Calu3 (cell line): ENCODE results near the gene WASF2. TPM values are rescaled to one million over a fixed set of nuclear protein-coding genes. Genes with fewer than 3 reads are reported as not detected.

Experiments used
- BruUV-seq: library from RNA; stranded (reverse); fragments of 400-500 nt; replicated peaks from 2 replicates; lab custom pipeline; 2021; lab: Mats Ljungman, UMichigan
- CTCF ChIA-PET: fragments of 300-600 bp; sonication (Branson Sonifier 250); formaldehyde crosslinking; loops from one replicate; lab custom pipeline; 2022; ENCODE audit warnings: antibody characterized with exemption; lab: Charles Lee
- DNase-seq: peaks from one replicate; pipeline ENCODE4 v3.0.0; 2022
- H3K27ac Mint-ChIP-seq: one replicate; pipeline ENCODE4 v1.8.0; 2022; ENCODE audit warnings: mixed read lengths; ENCODE audit not compliant: unreplicated experiment
- H3K27me3 Mint-ChIP-seq: one replicate; pipeline ENCODE4 v1.8.0; 2022; ENCODE audit warnings: mixed read lengths; ENCODE audit not compliant: unreplicated experiment
- H3K36me3 Mint-ChIP-seq: one replicate; pipeline ENCODE4 v1.8.0; 2022; ENCODE audit warnings: mild to moderate bottlenecking, moderate library complexity, mixed read lengths; ENCODE audit not compliant: insufficient read depth, unreplicated experiment
- H3K4me1 Mint-ChIP-seq: one replicate; pipeline ENCODE4 v1.8.0; 2022; ENCODE audit warnings: mild to moderate bottlenecking, low read depth, mixed read lengths; ENCODE audit not compliant: unreplicated experiment
- H3K4me3 Mint-ChIP-seq: one replicate; pipeline ENCODE4 v1.8.0; 2022; ENCODE audit warnings: mild to moderate bottlenecking, low read depth, moderate library complexity, mixed read lengths; ENCODE audit not compliant: unreplicated experiment
- H3K9me3 Mint-ChIP-seq: one replicate; pipeline ENCODE4 v1.8.0; 2022; ENCODE audit warnings: low read depth, mixed read lengths; ENCODE audit not compliant: unreplicated experiment
- CTCF ChIP-seq: fragments of 200-600 bp; IDR thresholded peaks from one replicate; pipeline ENCODE4 v1.8.0; 2022; ENCODE audit warnings: antibody characterized with exemption; ENCODE audit not compliant: unreplicated experiment
- intact Hi-C: fragments of 100-400 bp; cut with micrococcal nuclease; formaldehyde crosslinking; loops from one replicate; pipeline ENCODE4 v1.10.0; 2022; ENCODE audit not compliant: unreplicated experiment
- total RNA-seq: library from RNA; stranded (reverse); gene quantifications from 2 replicates; pipeline ENCODE4 v1.2.3, GENCODE V29; 2022

The WASF2 gene
- total RNA-seq, 1 experiment from 2014 or later, result 79.5 TPM

DNA sequence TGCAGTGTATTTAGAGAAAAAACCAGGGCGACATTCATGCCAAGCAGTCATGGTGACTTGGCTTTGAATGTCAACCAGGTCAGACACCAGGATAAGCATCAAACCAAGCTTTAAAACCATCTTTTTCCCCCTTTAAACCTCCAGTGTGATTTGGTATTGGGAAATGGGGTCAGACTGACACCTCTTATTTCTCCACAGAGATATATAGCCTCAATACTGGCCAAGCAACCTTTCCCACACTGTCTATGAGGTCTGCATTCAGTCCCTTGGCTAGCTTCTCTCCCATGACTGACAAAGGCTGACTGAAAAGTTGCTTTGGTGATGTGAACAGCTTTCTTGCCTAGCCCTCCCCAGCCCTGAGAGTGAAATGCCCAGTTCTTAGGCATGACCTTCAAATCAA is 75.9 kb downstream of the WASF2 start:
- no peaks in the 10 kb centered on the region for H3K9me3 Mint-ChIP-seq
- intact Hi-C loops, result no loop called here
- no TSS peak for BruUV-seq
- DNase-seq, result no peak
- no peak overlapping the region for H3K27ac Mint-ChIP-seq
- H3K27me3 Mint-ChIP-seq, result no peaks in the 10 kb centered on the region
- TF ChIP-seq CTCF, result no peak
- CTCF ChIA-PET, result interaction anchor here (0.6 to 1.1 kb wide), 2 partner anchors 8 to 374 kb away, joined by 3 to 4 read pairs; no protein-coding TSS in a partner anchor
- peaks cover 11% of the 10 kb centered on the region for H3K4me1 Mint-ChIP-seq
- H3K4me3 Mint-ChIP-seq, result no peak overlapping the region
- H3K36me3 Mint-ChIP-seq, result peaks cover 24% of the 10 kb centered on the region

DNA sequence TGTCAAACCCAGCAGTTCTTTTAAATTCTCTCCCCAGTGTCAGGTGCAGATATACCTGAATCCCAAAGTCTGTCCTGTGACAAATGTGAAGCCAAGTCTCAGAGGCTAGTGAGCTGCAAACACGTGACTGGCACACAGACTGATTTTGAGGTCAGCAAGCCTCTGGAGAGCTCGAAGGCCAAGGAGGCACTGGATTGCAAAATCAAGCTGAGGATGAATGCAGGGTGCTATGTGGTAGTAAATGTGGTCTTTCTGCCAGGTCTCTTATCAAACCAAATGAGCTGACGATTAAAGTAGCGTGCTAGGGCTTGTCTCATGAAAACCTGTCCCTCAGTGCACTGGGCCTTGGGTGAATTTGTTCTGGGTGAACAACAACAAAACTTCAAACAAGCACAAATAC is 77.0 kb downstream of the WASF2 start:
- Mint-ChIP-seq H3K4me3 (no peak overlapping the region), H3K36me3 (peaks cover 30% of the 10 kb centered on the region), H3K4me1 (peaks cover 1% of the 10 kb centered on the region), H3K9me3 (no peaks in the 10 kb centered on the region), H3K27me3 (no peaks in the 10 kb centered on the region), H3K27ac (no peak overlapping the region)
- no TSS peak for BruUV-seq
- intact Hi-C loops, result no loop called here
- TF ChIP-seq CTCF, result no peak
- CTCF ChIA-PET, result no interaction called here
- no peak for DNase-seq

DNA sequence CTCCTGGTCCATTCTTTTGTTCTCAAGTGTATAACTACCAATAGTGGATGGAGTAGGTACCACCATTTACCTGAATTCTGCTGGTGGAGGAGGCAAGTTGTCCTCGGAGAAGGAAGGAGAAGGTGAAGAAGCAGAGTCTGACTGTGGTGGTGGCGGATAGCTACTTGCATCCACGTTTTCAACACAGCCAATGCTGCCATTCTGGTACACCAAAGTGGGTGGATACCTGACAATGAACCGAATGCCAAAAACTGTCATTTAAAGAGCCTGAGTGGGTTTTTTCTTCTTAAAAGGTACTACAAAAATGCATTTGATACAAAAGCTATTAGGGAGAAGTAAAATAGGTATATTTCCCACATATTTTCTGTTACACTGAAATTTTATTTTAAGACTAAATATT is 77.5 kb downstream of the WASF2 start:
- H3K4me3 Mint-ChIP-seq, result no peak overlapping the region
- peaks cover 33% of the 10 kb centered on the region for H3K36me3 Mint-ChIP-seq
- no TSS peak for BruUV-seq
- no peak overlapping the region for H3K27ac Mint-ChIP-seq
- no peaks in the 10 kb centered on the region for H3K9me3 Mint-ChIP-seq
- no peaks in the 10 kb centered on the region for H3K4me1 Mint-ChIP-seq
- DNase-seq, result no peak
- TF ChIP-seq CTCF, result no peak
- no peaks in the 10 kb centered on the region for H3K27me3 Mint-ChIP-seq
- CTCF ChIA-PET, result no interaction called here
- intact Hi-C loops, result no loop called here

DNA sequence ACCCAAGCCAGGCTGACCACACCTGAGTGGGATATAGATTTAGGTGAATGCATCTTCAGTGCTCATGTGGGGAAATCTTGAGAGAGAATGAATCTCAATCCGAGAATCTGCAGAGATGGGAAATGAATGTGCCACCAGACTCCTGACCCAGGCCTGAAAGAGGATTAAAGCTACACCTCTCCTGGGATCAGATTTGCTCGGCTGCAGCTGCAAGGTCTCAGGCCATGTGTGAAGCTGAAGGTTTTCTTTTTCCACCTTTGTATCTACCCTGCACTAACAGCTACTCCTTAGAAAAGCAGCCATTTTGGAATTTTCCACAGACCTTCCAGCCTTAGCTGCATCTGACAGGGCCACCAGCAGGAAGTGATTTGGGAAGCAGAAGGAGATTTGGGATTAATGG is 79.3 kb downstream of the WASF2 start:
- H3K36me3 Mint-ChIP-seq, result peaks cover 23% of the 10 kb centered on the region
- no peaks in the 10 kb centered on the region for H3K27me3 Mint-ChIP-seq
- H3K4me3 Mint-ChIP-seq, result no peak overlapping the region
- intact Hi-C loops, result no loop called here
- BruUV-seq, result no TSS peak
- CTCF ChIA-PET, result interaction anchor here (1.0 kb wide), 1 partner anchor 10 kb away, joined by 4 read pairs; no protein-coding TSS in a partner anchor
- no peaks in the 10 kb centered on the region for H3K9me3 Mint-ChIP-seq
- no peak overlapping the region for H3K27ac Mint-ChIP-seq
- H3K4me1 Mint-ChIP-seq, result no peaks in the 10 kb centered on the region
- no peak for TF ChIP-seq CTCF
- DNase-seq, result no peak
